GM21619 (cell line): ENCODE measurements around the gene OR52B4.
"Not testable (repeated sequence)": the region's sequence is repeated elsewhere in the genome, so short reads cannot be mapped to it uniquely, and the experiment has no call there.

Source experiments
- ATAC-seq: cut with Tn5 transposase; IDR thresholded peaks from one replicate; pipeline ENCODE4 v1.9.1; 2021; ENCODE audit not compliant: unreplicated experiment

Gene OR52B4

GRCh38 chr11:4368286-4368685, at the start of gene OR52B4:
Gene OR52B4 (minus strand): TSS chr11:4368386. CDS start chr11:4368295, 91 bp downstream.
- ATAC-seq = no peak

- ATAC-seq = no peak
These were observed 48.6 kb upstream of the OR52B4 start for GRCh38 chr11:4416816-4417215.

- ATAC-seq = no peak
These were observed 48.1 kb upstream of the OR52B4 start for GRCh38 chr11:4416306-4416705.

DNA sequence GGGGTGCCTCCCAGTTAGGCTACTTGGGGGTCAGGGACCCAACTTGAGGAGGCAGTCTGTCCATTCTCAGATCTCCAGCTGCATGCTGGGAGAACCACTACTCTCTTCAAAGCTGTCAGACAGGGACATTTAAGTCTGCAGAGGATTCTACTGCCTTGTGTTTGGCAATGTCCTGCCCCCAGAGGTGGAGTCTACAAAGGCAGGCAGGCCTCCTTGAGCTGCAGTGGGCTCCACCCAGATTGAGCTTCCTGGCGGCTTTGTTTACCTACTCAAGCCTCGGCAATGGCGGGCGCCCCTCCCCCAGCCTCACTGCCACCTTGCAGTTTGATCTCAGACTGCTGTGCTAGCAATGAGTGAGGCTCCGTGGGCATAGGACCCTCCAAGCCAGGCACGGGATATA, 38.0 kb upstream of the OR52B4 start:
- not testable (repeated sequence) for ATAC-seq

DNA sequence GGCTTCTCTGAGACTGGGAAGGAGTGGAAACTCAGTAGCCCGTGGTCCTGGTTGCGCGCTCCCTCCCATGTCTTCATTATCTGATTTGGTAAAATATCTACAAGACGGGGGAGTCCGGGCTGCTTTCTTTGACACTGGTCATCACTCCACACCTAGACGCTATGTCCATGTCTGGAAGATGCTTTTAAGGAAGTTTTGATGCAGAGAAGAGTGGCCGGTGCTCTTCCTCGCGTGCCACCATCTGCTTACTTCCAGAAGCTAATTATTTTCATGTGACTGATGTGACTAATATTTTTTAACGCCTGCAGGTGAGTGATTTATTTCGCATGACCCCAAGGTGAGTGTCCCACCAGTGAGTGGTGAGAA, 25.7 kb upstream of the OR52B4 start:
- peak; percentile 19 for ATAC-seq

GRCh38 chr11:4393209-4393857, 25.1 kb upstream of the OR52B4 start, which contains the start of gene TRIM21:
Gene TRIM21 (minus strand): TSS chr11:4393702. CDS start chr11:4390409, 3,293 bp downstream.
- ATAC-seq = peak; percentile 100

DNA sequence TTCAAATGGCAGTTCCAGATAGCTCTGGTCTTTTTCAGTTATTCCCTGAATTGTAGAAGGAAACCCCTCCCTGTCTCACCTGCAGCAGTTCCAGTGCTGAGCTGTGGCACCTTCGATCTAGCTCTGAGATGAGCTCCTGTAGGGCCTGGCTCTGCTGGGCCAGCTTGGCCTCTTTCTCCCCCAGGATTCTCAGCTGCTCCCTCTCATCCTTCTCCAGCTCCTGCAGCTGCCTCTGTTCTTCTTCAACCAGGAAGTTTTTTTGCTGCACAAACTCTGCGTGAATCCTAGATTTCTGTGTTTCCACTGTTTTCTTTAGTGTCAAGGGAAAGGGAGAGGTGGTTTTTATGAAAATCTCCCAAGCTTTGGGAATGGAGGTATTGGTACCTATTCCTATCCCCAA, 20.0 kb upstream of the OR52B4 start:
- no peak for ATAC-seq

DNA sequence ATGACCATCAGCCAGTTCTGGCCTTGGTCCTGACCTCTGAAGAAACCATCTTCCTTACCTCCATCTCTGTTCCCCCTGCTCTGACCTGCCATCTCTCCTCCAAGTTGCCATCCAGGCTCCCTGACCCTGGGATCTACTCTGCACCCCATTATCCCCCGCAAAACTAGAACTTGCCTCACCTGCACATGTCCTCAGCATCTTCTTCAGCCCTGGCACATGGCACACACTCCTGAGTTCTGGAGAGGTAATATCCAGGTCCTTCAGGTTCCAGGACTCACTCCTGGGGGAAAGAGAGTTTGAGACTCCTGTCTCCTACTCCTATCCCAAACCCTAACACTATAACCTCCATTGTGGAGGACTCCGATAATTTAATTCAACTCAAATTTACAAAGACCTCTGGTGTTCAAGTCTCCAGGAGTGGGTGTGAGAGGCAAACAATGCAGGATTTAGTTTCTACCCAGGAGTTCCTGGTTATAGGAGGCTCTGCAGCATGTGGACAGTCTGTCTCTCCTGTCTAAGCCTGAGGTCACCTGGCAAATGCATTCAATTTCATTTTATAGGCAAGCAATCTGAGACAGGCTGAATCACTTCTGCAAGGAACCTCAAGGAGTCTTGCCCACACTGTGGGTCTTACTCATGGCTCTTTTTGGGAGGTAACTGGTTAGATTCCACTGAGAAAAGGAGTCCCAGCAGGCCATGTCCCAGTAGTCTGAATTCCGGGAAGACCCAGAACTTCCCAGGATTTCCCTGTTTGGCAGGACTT, 18.0 kb upstream of the OR52B4 start:
- ATAC-seq = no peak

DNA sequence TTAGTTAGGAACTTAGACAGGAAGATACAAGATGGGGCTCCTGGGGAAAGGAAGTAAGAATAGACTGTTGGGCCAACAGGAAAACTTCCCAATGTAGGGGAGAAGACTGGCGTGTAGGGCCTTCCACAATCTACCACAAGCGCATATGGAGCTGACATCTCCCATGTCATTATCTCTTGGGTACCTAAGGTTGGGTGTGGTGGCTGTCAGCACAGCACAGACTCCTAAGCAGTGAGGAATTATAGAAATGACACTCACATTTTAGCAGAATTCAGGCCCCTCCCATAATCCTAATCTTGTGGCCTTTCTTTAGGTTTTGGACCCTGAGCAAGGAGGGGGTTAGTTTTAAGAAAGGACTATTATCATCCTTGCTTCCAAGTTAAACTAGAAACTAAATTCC, 13.7 kb upstream of the OR52B4 start:
- ATAC-seq = no peak

- ATAC-seq = no peak
These were observed 7.4 kb upstream of the OR52B4 start for GRCh38 chr11:4375431-4376140.

- ATAC-seq = no peak
These were observed 2.0 kb upstream of the OR52B4 start for GRCh38 chr11:4370166-4370565.

GRCh38 chr11:4348142-4348541, 20.0 kb downstream of the OR52B4 start:
- ATAC-seq = not testable (repeated sequence)

DNA sequence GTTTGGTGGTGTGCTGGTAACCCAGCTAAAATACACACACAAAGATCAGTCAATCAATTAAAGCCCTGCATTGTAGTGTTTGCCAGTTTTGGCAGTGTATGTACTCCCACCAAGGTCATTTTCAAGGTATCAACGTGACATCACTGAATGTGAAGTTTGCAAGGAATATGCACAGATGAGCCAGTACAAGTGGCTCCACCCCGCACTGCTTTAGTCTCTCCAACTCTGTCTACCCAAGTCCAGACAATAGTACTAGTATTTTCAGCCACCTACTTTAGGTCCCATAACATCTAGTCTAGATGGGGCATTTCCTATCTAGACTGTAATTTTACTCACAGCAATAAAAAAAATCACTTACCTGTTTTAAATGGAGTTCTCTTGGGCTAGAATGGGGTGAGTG, 22.8 kb downstream of the OR52B4 start:
- not testable (repeated sequence) for ATAC-seq

GRCh38 chr11:4334356-4334755, 33.8 kb downstream of the OR52B4 start:
- ATAC-seq = not testable (repeated sequence)
